Right lobe of liver (tissue), 4 donors: ENCODE measurements around the gene MMADHC.

Source experiments
- POLR2A ChIP-seq: fragments of 450-650 bp; IDR thresholded peaks from one replicate; pipeline ENCODE4 v1.6.1; 2017; ENCODE audit warnings: antibody characterized with exemption, mild to moderate bottlenecking
- TF ChIP-seq, protein P1 (sequence below), 4 donors: fragments of 200-600 bp in 3 of 4; fragments of 450-650 bp in 1 of 4; IDR thresholded peaks; one replicate each; pipeline versions ENCODE4 v1.5.1 to v1.8.0; 2016 to 2022; ENCODE audit warnings: antibody characterized with exemption in 4 of 4, mild to moderate bottlenecking in 2 of 4
- donor health status: DM: no; HTN: no; CAD: no.
- donor health status: DM: no; HTN: no; CAD: no.
- donor health status: DM: no; HTN: yes; CAD: no.

DNA sequence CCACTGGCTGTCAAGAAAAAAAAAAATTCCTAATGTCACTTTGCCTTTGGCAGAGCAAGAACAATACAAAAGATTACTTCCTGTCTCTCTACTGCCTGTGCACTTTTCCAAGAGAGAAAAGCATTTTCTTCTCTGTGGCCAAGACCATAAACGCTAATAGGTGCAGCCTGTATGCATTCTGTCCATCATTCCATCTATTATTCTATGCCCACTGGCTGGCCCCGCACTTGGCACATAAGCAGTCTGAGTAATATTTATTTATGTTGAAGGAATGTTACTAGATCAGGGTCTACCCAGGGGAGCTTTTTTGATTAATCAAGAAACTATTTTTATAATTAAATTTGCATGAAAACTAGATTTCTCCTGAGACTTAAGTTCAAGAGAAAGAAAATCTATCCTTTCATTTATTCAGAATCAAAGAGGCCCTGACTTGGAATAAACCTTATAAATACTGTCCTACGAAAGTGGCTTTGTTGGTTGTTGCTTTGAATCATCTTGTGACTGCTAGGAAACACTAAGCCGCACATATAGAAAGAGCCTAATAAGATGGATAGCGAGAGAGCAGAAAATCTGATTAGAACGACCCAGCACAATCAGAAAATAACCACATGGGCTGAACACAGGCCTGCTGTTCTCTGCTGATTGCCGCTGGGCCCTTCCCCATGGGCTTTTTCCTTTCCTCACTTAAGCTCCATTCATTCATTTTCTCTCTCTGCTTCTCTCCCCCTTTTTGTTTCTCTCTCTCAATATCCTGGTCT lies 59.4 kb downstream of the MMADHC start:
- TF ChIP-seq, protein P1, sequence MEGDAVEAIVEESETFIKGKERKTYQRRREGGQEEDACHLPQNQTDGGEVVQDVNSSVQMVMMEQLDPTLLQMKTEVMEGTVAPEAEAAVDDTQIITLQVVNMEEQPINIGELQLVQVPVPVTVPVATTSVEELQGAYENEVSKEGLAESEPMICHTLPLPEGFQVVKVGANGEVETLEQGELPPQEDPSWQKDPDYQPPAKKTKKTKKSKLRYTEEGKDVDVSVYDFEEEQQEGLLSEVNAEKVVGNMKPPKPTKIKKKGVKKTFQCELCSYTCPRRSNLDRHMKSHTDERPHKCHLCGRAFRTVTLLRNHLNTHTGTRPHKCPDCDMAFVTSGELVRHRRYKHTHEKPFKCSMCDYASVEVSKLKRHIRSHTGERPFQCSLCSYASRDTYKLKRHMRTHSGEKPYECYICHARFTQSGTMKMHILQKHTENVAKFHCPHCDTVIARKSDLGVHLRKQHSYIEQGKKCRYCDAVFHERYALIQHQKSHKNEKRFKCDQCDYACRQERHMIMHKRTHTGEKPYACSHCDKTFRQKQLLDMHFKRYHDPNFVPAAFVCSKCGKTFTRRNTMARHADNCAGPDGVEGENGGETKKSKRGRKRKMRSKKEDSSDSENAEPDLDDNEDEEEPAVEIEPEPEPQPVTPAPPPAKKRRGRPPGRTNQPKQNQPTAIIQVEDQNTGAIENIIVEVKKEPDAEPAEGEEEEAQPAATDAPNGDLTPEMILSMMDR (IDR thresholded peaks at IDR 0.05), result no peak
- TF ChIP-seq POLR2A, result no peak
